NT2/D1 (cell line): ENCODE results near the gene SNED1.

Experiments
- DNase-seq: peaks from one replicate; pipeline ENCODE4 v3.0.0-alpha.2; 2011; ENCODE audit warnings: low read depth, low spot score
- H3K27me3 ChIP-seq: 2 replicates; pipeline ENCODE4 v1.6.0; 2011; ENCODE audit warnings: mild to moderate bottlenecking; ENCODE audit not compliant: insufficient read length, insufficient read depth
- H3K36me3 ChIP-seq: 2 replicates; pipeline ENCODE4 v1.6.1; 2011; ENCODE audit warnings: mild to moderate bottlenecking, low read length, mixed read lengths; ENCODE audit not compliant: insufficient read depth, insufficient read length
- H3K4me1 ChIP-seq: 2 replicates; pipeline ENCODE4 v1.5.1; 2011; ENCODE audit not compliant: insufficient read depth, insufficient read length
- H3K4me3 ChIP-seq: 2 replicates; pipeline ENCODE4 v1.5.1; 2011; ENCODE audit warnings: low read depth; ENCODE audit not compliant: insufficient read length
- H3K9ac ChIP-seq: 2 replicates; pipeline ENCODE4 v1.6.0; 2011; ENCODE audit warnings: low read depth; ENCODE audit not compliant: insufficient read length
- H3K9me3 ChIP-seq: 2 replicates; pipeline ENCODE4 v1.5.1; 2011; ENCODE audit warnings: mild to moderate bottlenecking, low read length; ENCODE audit not compliant: insufficient read depth
- SUZ12 ChIP-seq: IDR thresholded peaks from 2 replicates; pipeline ENCODE4 v1.6.1; 2011; ENCODE audit not compliant: insufficient read length, insufficient read depth; ENCODE audit errors: extremely low read depth
- YY1 ChIP-seq: IDR thresholded peaks from 2 replicates; pipeline ENCODE4 v1.6.1; 2011; ENCODE audit not compliant: insufficient read length, insufficient read depth
- ZNF274 ChIP-seq: IDR thresholded peaks from 2 replicates; pipeline ENCODE4 v1.6.1; 2011; ENCODE audit warnings: mild to moderate bottlenecking, low read depth, low read length

SNED1 gene

GRCh38 chr2:240997856-240998705 lies at the start of gene SNED1:
SNED1 (plus strand) TSS chr2:240998618; CDS start chr2:240998838, 220 bp downstream.
- H3K27me3 ChIP-seq: peaks cover 40% of the 10 kb centered on the region
- peaks cover 1% of the 10 kb centered on the region; the same call in 1 of the 2 replicates for H3K9me3 ChIP-seq
- TF ChIP-seq ZNF274: no peak
- no peak for TF ChIP-seq SUZ12
- peaks cover 25% of the 10 kb centered on the region for H3K4me1 ChIP-seq
- H3K36me3 ChIP-seq: no peaks in the 10 kb centered on the region
- H3K4me3 ChIP-seq: peak within 1 kb of the TSS; percentile 64
- H3K9ac ChIP-seq: peak within 1 kb of the TSS; percentile 85
- peak; percentile 77 for DNase-seq

- Histone ChIP-seq H3K27me3 (peaks cover 10% of the 10 kb centered on the region), H3K4me3 (no peak overlapping the region), H3K9ac (no peak overlapping the region), H3K36me3 (no peaks in the 10 kb centered on the region), H3K9me3 (no peaks in the 10 kb centered on the region), H3K4me1 (peaks cover 3% of the 10 kb centered on the region)
- no peak for DNase-seq
- no peak for TF ChIP-seq ZNF274
- TF ChIP-seq SUZ12: no peak
Measured at GRCh38 chr2:240948905-240949790, 49.3 kb upstream of the SNED1 start.

GRCh38 chr2:240949791-240950705 lies 48.4 kb upstream of the SNED1 start:
- Histone ChIP-seq H3K9ac (no peak overlapping the region), H3K36me3 (no peaks in the 10 kb centered on the region), H3K27me3 (peaks cover 10% of the 10 kb centered on the region), H3K4me3 (no peak overlapping the region), H3K9me3 (no peaks in the 10 kb centered on the region), H3K4me1 (peaks cover 7% of the 10 kb centered on the region)
- TF ChIP-seq SUZ12: no peak
- no peak for TF ChIP-seq ZNF274
- no peak for TF ChIP-seq YY1
- no peak for DNase-seq

- TF ChIP-seq ZNF274: no peak
- TF ChIP-seq SUZ12: no peak
- TF ChIP-seq YY1: no peak
- peaks cover 18% of the 10 kb centered on the region for H3K4me1 ChIP-seq
- no peak overlapping the region for H3K4me3 ChIP-seq
- DNase-seq: no peak
- H3K9me3 ChIP-seq: no peaks in the 10 kb centered on the region
- no peaks in the 10 kb centered on the region for H3K36me3 ChIP-seq
- peaks cover 5% of the 10 kb centered on the region for H3K27me3 ChIP-seq
- no peak overlapping the region for H3K9ac ChIP-seq
Measured at GRCh38 chr2:240951045-240951594, 47.3 kb upstream of the SNED1 start.

- peaks cover 5% of the 10 kb centered on the region for H3K27me3 ChIP-seq
- DNase-seq: no peak
- peaks cover 25% of the 10 kb centered on the region for H3K4me1 ChIP-seq
- H3K9ac ChIP-seq: no peak overlapping the region
- H3K4me3 ChIP-seq: no peak overlapping the region
- H3K36me3 ChIP-seq: no peaks in the 10 kb centered on the region
- no peak for TF ChIP-seq SUZ12
- TF ChIP-seq ZNF274: no peak
- no peak for TF ChIP-seq YY1
- H3K9me3 ChIP-seq: no peaks in the 10 kb centered on the region
Measured at GRCh38 chr2:240952496-240953246, 45.7 kb upstream of the SNED1 start.
